Heart right ventricle (tissue), 16 donors: Measurements from ENCODE around the gene TMEM184A. TPM values are rescaled to one million over a fixed set of nuclear protein-coding genes. Genes with fewer than 3 reads are reported as not detected.

ENCODE experiments used
- ATAC-seq, 8 donors: fragments of 200-7000 bp; cut with Tn5 transposase; one replicate each; pipeline ENCODE4 v1.9.1; 2020; ENCODE audit warnings: mild to moderate bottlenecking in 8 of 8, moderate library complexity in 8 of 8, moderate number of reproducible peaks in 1 of 8
- DNase-seq, 2 donors: peaks; one replicate each; pipeline ENCODE4 v3.0.0-alpha.2; 2020
- H3K27ac ChIP-seq, 10 donors: fragments of 200-600 bp; sonication (generic) in 2 of 10; one replicate each; pipeline versions ENCODE4 v1.5.0 to v1.8.0; 2020 to 2022; ENCODE audit warnings: mild to moderate bottlenecking in 3 of 10
- H3K27me3 ChIP-seq, 7 donors: fragments of 200-600 bp; one replicate each; pipeline ENCODE4 v1.8.0; 2021 to 2022; ENCODE audit warnings: mild to moderate bottlenecking in 2 of 7
- H3K36me3 ChIP-seq, 9 donors: fragments of 200-600 bp; sonication (generic) in 1 of 9; one replicate each; pipeline versions ENCODE4 v1.5.0 to v1.8.0; 2020 to 2022; ENCODE audit warnings: mild to moderate bottlenecking in 2 of 9
- H3K4me1 ChIP-seq, 9 donors: fragments of 200-600 bp; sonication (generic) in 1 of 9; one replicate each; pipeline versions ENCODE4 v1.5.0 to v1.8.0; 2020 to 2022; ENCODE audit warnings: mild to moderate bottlenecking in 4 of 9
- H3K4me3 ChIP-seq, 10 donors: fragments of 200-600 bp; sonication (generic) in 2 of 10; one replicate each; pipeline versions ENCODE4 v1.5.0 to v1.8.0; 2020 to 2022; ENCODE audit warnings: mild to moderate bottlenecking in 7 of 10, moderate library complexity in 2 of 10
- H3K9me3 ChIP-seq, 11 donors: fragments of 200-600 bp in 10 of 11; sonication (generic) in 2 of 11; one replicate each; pipeline versions ENCODE4 v1.5.0 to v1.8.0; 2013 to 2022; ENCODE audit warnings: mild to moderate bottlenecking in 2 of 11, control low read depth in 1 of 11, moderate library complexity in 1 of 11
- CTCF ChIP-seq, 9 donors: fragments of 200-600 bp; sonication (generic) in 2 of 9; IDR thresholded peaks; one replicate each; pipeline versions ENCODE4 v1.5.0 to v1.8.0; 2021 to 2022; ENCODE audit warnings: antibody characterized with exemption in 9 of 9, mild to moderate bottlenecking in 5 of 9, moderate library complexity in 1 of 9
- WGBS, 2 donors: extraction: QIAGEN DNeasy Blood & Tissue Kit; methylation state at CpG; one replicate each; pipeline ENCODE4 v1.1.7; 2013; ENCODE audit warnings: inconsistent platforms in 1 of 2; 5-methylcytosine and 5-hydroxymethylcytosine counted together
- intact Hi-C, 10 donors: fragments of 100-400 bp; cut with DNase I; formaldehyde crosslinking; loops; one replicate each; pipeline versions ENCODE4 v1.11.1 to v1.14.2; 2022
- long read RNA-seq, 3 donors: library from polyadenylated mRNA; unstranded; transcript quantifications; one replicate each; pipeline ENCODE4 v2.0.0, GENCODE V29; 2020 to 2021
- polyA plus RNA-seq, 2 donors: library from polyadenylated mRNA; stranded (reverse); fragments of 200-250 nt; gene quantifications; one replicate each; pipeline ENCODE4 v1.2.3, GENCODE V29; 2013
- total RNA-seq, 10 donors: library from RNA; stranded (reverse); fragmentation: NEBNext Ultra II Directional in 3 of 10; extraction: Animal tissue kit (Norgen Biotek cat#: 25700) in 3 of 10; gene quantifications; one replicate each; pipeline versions ENCODE4 v1.2.1 to v1.2.4, GENCODE V29; 2021 to 2023
- donor health status: Arrhythmogenic right ventricular cardiomyopathy.
- donor health status: ischemic (EF 13 %, LVEDD 7.1; RV severe dilation, severe dysfunction).
- donor health status: healthy with polysubstance abuse.
- donor health status: DM: no; HTN: yes; CAD: no.
- donor health status: DM: no; HTN: no; CAD: no.
- donor health status: ischemic (EF 25% LVEDD 6.9; RV normal size, moderate dysfunction).
- donor health status: ischemic (EF 25% LVEDD 5.7; RV mildly dilated, moderate dysfunction).
- donor health status: healthy.
- donor health status: DM: yes; HTN: yes; CAD: no.
- donor health status: Ischemic cardiomyopathy.
- donor health status: ischemic (EF 35%, LVEDD 5.7; RV mildly dilated, moderate dysfunction).
- donor health status: nonischemic (EF 11% LVEDD 7.7; RV severe dilation, severe dysfunction).
- donor health status: DM: yes; HTN: yes; CAD: no.
- donor health status: PGD.
- donor health status: ischemic (EF 29% LVEDD 5.4; RV normal size, mild dysfunction).
- donor health status: nonischemic (EF 23%, LVEDD 6.1; RV moderate dilation, normal function).

TMEM184A gene
- total RNA-seq (under 1 TPM; 0.09 to 0.85 (median 0.51) TPM), polyA plus RNA-seq (1 to 10 TPM in 1 of 2 donors, under 1 TPM in 1; 0.45 to 1.2 TPM)
- long read RNA-seq, donor 1: 0 reads
- long read RNA-seq, donor 2, partial matches to known transcripts: 0 of 2 reads
- long read RNA-seq, donor 2, other reads (novel, unspliced or antisense): 2 of 2 reads
- long read RNA-seq, donor 3, partial matches to known transcripts: 1 of 3 reads
- long read RNA-seq, donor 3, other reads (novel, unspliced or antisense): 2 of 3 reads

GRCh38 chr7:1555813-1556543 is at the start of gene TMEM184A:
Gene TMEM184A, minus strand, starts transcription at chr7:1556205. Its CDS starts 721 bp downstream, at chr7:1555484.
- ATAC-seq: peak in 7 of 8 donors; percentile 14 to 61 (median 36)
- 52 to 57% methylated on average over 23 of the region's 23 CpGs for WGBS, 2 donors
- Histone ChIP-seq H3K4me1 (peaks cover 8 to 26% (median 19%) of the 10 kb centered on the region in 9 donors), H3K9me3 (no peaks in the 10 kb centered on the region), H3K27ac (no peak within 1 kb of the TSS), H3K27me3 (no peaks in the 10 kb centered on the region), H3K4me3 (no peak within 1 kb of the TSS), H3K36me3 (no peaks in the 10 kb centered on the region)
- TF ChIP-seq CTCF (IDR thresholded peaks at IDR 0.05): peak in 7 of 9 donors; percentile 42 to 59 (median 49)
- intact Hi-C loops: loop anchor here in 9 of 10 donors (5.0 to 10.0 kb wide), 3 partner anchors 49 to 54 kb away; partner anchors contain the start of gene INTS1 (in 2 of the 9)
- peak in 1 of 2 donors; percentile 47 for DNase-seq

- intact Hi-C loops: no loop called here
- H3K27ac ChIP-seq: no peak overlapping the region
- H3K36me3 ChIP-seq: no peaks in the 10 kb centered on the region
- ATAC-seq: no peak
- H3K27me3 ChIP-seq: peaks cover 0 to 33% (median 22%) of the 10 kb centered on the region in 7 donors
- TF ChIP-seq CTCF (IDR thresholded peaks at IDR 0.05): no peak
- WGBS, 2 donors: 77 to 84% methylated on average over 2 of the region's 2 CpGs
- no peaks in the 10 kb centered on the region for H3K4me1 ChIP-seq
- H3K9me3 ChIP-seq: no peaks in the 10 kb centered on the region
- DNase-seq: no peak
- H3K4me3 ChIP-seq: no peak overlapping the region
Measured at GRCh38 chr7:1604383-1604782, 48.4 kb upstream of the TMEM184A start.

GRCh38 chr7:1603346-1604225 is 47.6 kb upstream of the TMEM184A start:
- ATAC-seq (no peak), DNase-seq (no peak)
- intact Hi-C loops: no loop called here
- peaks cover 0 to 33% (median 15%) of the 10 kb centered on the region in 7 donors for H3K27me3 ChIP-seq
- no peak overlapping the region for H3K27ac ChIP-seq
- H3K4me1 ChIP-seq: no peaks in the 10 kb centered on the region
- 81 to 84% methylated on average over 41 of the region's 41 CpGs for WGBS, 2 donors
- no peaks in the 10 kb centered on the region for H3K36me3 ChIP-seq
- TF ChIP-seq CTCF (IDR thresholded peaks at IDR 0.05): no peak
- H3K9me3 ChIP-seq: no peaks in the 10 kb centered on the region
- no peak overlapping the region for H3K4me3 ChIP-seq

- no peak overlapping the region for H3K4me3 ChIP-seq
- intact Hi-C loops: no loop called here
- no peaks in the 10 kb centered on the region for H3K36me3 ChIP-seq
- no peak for ATAC-seq
- no peak overlapping the region for H3K27ac ChIP-seq
- H3K9me3 ChIP-seq: no peaks in the 10 kb centered on the region
- DNase-seq: no peak
- 93 to 95% methylated on average over 15 of the region's 15 CpGs for WGBS, 2 donors
- no peaks in the 10 kb centered on the region for H3K4me1 ChIP-seq
- peaks cover 0 to 34% (median 15%) of the 10 kb centered on the region in 7 donors for H3K27me3 ChIP-seq
- no peak for TF ChIP-seq CTCF (IDR thresholded peaks at IDR 0.05)
Measured at GRCh38 chr7:1602386-1602785, 46.4 kb upstream of the TMEM184A start.
